Loucy (cell line): ENCODE results near the gene TNNI3K.

Experiments
- H2AFZ ChIP-seq: fragments of 200-600 bp; sonication (generic); 2 replicates; pipeline ENCODE4 v1.6.0; 2016; ENCODE audit warnings: antibody characterized with exemption, mild to moderate bottlenecking, low read length, moderate library complexity
- H3F3A ChIP-seq: fragments of 200-600 bp; 2 replicates; pipeline ENCODE4 v1.6.0; 2016; ENCODE audit warnings: antibody characterized with exemption, low read depth, mild to moderate bottlenecking
- H3K27me3 ChIP-seq: fragments of 200-600 bp; sonication (generic); 2 replicates; pipeline ENCODE4 v1.6.1; 2014; ENCODE audit warnings: low read length, mild to moderate bottlenecking; ENCODE audit not compliant: insufficient read depth, poor library complexity, severe bottlenecking
- H3K36me3 ChIP-seq: fragments of 200-600 bp; sonication (generic); 2 replicates; pipeline ENCODE4 v1.6.1; 2016; ENCODE audit warnings: low read length; ENCODE audit not compliant: insufficient read depth
- H3K4me1 ChIP-seq: fragments of 200-600 bp; sonication (generic); 2 replicates; pipeline ENCODE4 v1.5.1; 2014; ENCODE audit warnings: low read length, mild to moderate bottlenecking; ENCODE audit not compliant: insufficient read depth, poor library complexity, severe bottlenecking
- H3K4me2 ChIP-seq: fragments of 200-600 bp; sonication (generic); 2 replicates; pipeline ENCODE4 v1.6.0; 2014; ENCODE audit warnings: antibody characterized with exemption, low read length, low read depth, mild to moderate bottlenecking; ENCODE audit not compliant: poor library complexity, severe bottlenecking
- H3K4me3 ChIP-seq: fragments of 200-600 bp; sonication (generic); 2 replicates; pipeline ENCODE4 v1.5.1; 2014; ENCODE audit warnings: low read length, mild to moderate bottlenecking, mixed read lengths; ENCODE audit not compliant: poor library complexity, severe bottlenecking
- H3K79me2 ChIP-seq: fragments of 200-600 bp; sonication (generic); 2 replicates; pipeline ENCODE4 v1.6.1; 2014; ENCODE audit warnings: low read length; ENCODE audit not compliant: insufficient read depth
- H3K9ac ChIP-seq: fragments of 200-600 bp; sonication (generic); 2 replicates; pipeline ENCODE4 v1.6.0; 2014; ENCODE audit warnings: mild to moderate bottlenecking, low read depth, low read length, moderate library complexity; ENCODE audit not compliant: poor library complexity, severe bottlenecking
- H3K9me2 ChIP-seq: fragments of 200-600 bp; sonication (generic); replicated peaks from 2 replicates; pipeline ENCODE4 v1.6.1; 2016; ENCODE audit warnings: low read depth, low read length, mixed read lengths
- H3K9me3 ChIP-seq: fragments of 200-600 bp; sonication (generic); 2 replicates; pipeline ENCODE4 v1.6.1; 2014; ENCODE audit warnings: mild to moderate bottlenecking, antibody characterized with exemption, low read length, low read depth; ENCODE audit not compliant: insufficient read depth
- H4K20me1 ChIP-seq: fragments of 200-600 bp; sonication (generic); 2 replicates; pipeline ENCODE4 v1.6.0; 2014; ENCODE audit warnings: antibody characterized with exemption, low read length, mild to moderate bottlenecking; ENCODE audit not compliant: insufficient read depth, poor library complexity, severe bottlenecking
- EZH2phosphoT487 ChIP-seq: fragments of 200-600 bp; IDR thresholded peaks from 2 replicates; pipeline ENCODE4 v1.6.1; 2018; ENCODE audit warnings: antibody characterized with exemption, mild to moderate bottlenecking, moderate library complexity, borderline replicate concordance
- TF ChIP-seq, protein P1 (sequence below): fragments of 200-600 bp; sonication (generic); conservative IDR thresholded peaks from 2 replicates; pipeline ENCODE4 v1.5.1; 2014; ENCODE audit warnings: mild to moderate bottlenecking, antibody characterized with exemption, low read length

Gene TNNI3K

DNA sequence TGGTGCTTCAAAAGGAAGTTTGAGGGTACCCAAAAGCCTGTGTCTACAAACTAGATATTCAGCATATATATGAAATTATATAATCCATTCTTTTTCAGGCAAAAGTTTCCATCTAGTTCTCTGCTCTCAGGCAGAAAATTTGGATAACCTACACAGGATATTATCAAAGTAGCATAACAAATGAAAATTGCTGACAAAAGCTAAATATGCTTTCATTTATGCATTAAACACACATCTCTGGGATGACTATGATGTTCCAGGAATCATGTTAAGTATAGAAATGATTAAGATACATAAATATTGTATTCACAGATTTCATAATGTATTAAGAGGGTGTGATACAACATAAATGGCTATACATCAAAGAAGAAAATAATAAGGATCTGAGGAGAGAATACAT is 184.4 kb downstream of the TNNI3K start:
- H3K9me2 ChIP-seq: no peaks in the 10 kb centered on the region
- H3K9me3 ChIP-seq: no peaks in the 10 kb centered on the region
- H4K20me1 ChIP-seq: no peaks in the 10 kb centered on the region
- no peaks in the 10 kb centered on the region for H3K79me2 ChIP-seq
- H2AFZ ChIP-seq: no peak overlapping the region
- TF ChIP-seq, protein P1, sequence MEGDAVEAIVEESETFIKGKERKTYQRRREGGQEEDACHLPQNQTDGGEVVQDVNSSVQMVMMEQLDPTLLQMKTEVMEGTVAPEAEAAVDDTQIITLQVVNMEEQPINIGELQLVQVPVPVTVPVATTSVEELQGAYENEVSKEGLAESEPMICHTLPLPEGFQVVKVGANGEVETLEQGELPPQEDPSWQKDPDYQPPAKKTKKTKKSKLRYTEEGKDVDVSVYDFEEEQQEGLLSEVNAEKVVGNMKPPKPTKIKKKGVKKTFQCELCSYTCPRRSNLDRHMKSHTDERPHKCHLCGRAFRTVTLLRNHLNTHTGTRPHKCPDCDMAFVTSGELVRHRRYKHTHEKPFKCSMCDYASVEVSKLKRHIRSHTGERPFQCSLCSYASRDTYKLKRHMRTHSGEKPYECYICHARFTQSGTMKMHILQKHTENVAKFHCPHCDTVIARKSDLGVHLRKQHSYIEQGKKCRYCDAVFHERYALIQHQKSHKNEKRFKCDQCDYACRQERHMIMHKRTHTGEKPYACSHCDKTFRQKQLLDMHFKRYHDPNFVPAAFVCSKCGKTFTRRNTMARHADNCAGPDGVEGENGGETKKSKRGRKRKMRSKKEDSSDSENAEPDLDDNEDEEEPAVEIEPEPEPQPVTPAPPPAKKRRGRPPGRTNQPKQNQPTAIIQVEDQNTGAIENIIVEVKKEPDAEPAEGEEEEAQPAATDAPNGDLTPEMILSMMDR: no peak
- no peak for TF ChIP-seq EZH2phosphoT487
- H3K4me2 ChIP-seq: no peak overlapping the region
- H3K27me3 ChIP-seq: no peaks in the 10 kb centered on the region
- no peak overlapping the region for H3K4me3 ChIP-seq
- no peaks in the 10 kb centered on the region for H3K4me1 ChIP-seq
- no peak overlapping the region for H3K9ac ChIP-seq
- no peaks in the 10 kb centered on the region for H3F3A ChIP-seq
- no peaks in the 10 kb centered on the region for H3K36me3 ChIP-seq

DNA sequence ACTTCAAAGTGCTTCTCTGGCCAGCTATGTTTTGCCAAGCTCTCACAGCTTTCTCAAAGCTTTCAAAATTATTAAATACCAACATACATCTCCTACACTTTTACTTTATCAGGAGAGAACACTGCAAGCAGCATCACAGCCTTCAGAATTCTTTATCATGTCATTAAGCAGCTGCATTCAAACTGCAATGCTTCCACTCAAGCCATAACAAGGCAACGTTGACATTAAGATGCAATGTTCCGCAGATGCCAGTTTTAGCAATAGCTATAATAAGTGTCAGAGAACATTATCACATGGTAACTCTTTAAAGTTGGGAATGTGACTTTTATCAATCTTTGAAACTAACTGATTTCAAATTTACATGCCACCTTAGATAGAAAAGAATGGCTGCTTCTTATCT is 185.3 kb downstream of the TNNI3K start:
- Histone ChIP-seq H3K27me3 (no peaks in the 10 kb centered on the region), H3K36me3 (no peaks in the 10 kb centered on the region), H3K9ac (no peak overlapping the region), H3K4me1 (no peaks in the 10 kb centered on the region), H2AFZ (no peak overlapping the region), H3K4me2 (no peak overlapping the region), H3F3A (no peaks in the 10 kb centered on the region), H4K20me1 (no peaks in the 10 kb centered on the region), H3K4me3 (no peak overlapping the region), H3K9me3 (no peaks in the 10 kb centered on the region), H3K9me2 (no peaks in the 10 kb centered on the region), H3K79me2 (no peaks in the 10 kb centered on the region)
- TF ChIP-seq, protein P1: no peak
- no peak for TF ChIP-seq EZH2phosphoT487

DNA sequence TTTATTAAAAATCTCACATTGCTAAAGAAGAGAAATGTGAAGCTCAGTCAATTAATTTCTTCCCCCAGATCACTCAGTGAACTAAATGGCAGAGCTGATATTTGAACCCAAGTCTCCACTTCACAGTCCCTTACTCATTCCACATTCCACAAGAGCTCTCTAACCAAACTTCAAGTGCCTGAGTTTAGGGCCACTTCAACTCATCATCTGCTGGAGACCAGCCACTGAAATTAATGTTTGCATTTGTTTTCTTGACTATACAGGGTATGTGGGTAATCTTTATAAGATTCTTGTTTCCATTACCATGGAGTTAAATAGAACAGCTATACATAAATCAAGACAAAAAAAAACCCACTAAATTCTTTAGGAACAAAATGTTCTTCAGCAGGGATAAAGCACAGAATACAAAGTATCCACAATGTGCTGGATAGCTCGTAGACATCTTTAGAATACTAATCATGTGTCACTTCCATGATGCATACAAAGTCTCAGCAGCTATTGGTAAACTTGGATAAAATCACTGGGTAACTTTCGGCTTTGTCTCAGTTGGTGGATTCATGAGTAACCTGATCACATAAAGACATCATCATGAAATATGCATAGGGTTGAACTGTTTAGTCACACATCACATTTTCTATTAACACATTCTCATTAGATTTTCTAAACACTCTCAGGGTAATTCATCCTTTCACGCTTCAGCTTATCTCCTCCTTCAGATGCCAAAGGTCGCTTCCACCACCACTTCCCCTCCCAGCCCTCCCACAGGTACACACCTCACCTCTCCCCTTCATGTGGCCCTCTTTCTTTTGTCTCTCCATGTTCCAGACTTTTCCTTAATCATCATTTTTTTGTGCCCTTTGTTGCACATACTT is 187.5 kb downstream of the TNNI3K start:
- Histone ChIP-seq H3K79me2 (no peaks in the 10 kb centered on the region), H3K27me3 (no peaks in the 10 kb centered on the region), H3K4me1 (no peaks in the 10 kb centered on the region), H3K4me3 (no peak overlapping the region), H3K4me2 (no peak overlapping the region), H3K9ac (no peak overlapping the region), H3K9me2 (no peaks in the 10 kb centered on the region), H4K20me1 (no peaks in the 10 kb centered on the region), H3K9me3 (no peaks in the 10 kb centered on the region), H2AFZ (no peak overlapping the region), H3F3A (no peaks in the 10 kb centered on the region), H3K36me3 (no peaks in the 10 kb centered on the region)
- TF ChIP-seq EZH2phosphoT487: no peak
- TF ChIP-seq, protein P1: no peak
